SK-N-MC (cell line): ENCODE results near the gene CHD2.

Experiments used
- EZH2 ChIP-seq: fragments of 200-600 bp; sonication (generic); IDR thresholded peaks from one replicate; pipeline ENCODE4 v1.6.1; 2017; ENCODE audit warnings: antibody characterized with exemption
- POLR2AphosphoS5 ChIP-seq: IDR thresholded peaks from 2 replicates; pipeline ENCODE4 v1.6.1; 2012; ENCODE audit warnings: mild to moderate bottlenecking, low read depth, low read length, borderline replicate concordance

GRCh38 chr15:93045191-93045785 is 145.2 kb downstream of the CHD2 start:
- no peak for TF ChIP-seq POLR2AphosphoS5
- TF ChIP-seq EZH2: no peak
